Mesenchymal stem cell (in vitro differentiated cells and primary cell): ENCODE measurements around the gene SLC7A10.
A peak's percentile ranks its signal among the peaks of the same experiment; 100 is the strongest.

ENCODE experiments used
- DNase-seq: peaks from one replicate; pipeline ENCODE4 v3.0.0-alpha.2; 2013
- H2AFZ ChIP-seq: one replicate; pipeline ENCODE4 v1.6.1; 2013; ENCODE audit warnings: low read depth, mild to moderate bottlenecking, control low read depth, inconsistent platforms, low read length, moderate library complexity
- H2AK5ac ChIP-seq: 2 replicates; pipeline ENCODE4 v1.6.1; 2013; ENCODE audit warnings: low read length, moderate library complexity, mild to moderate bottlenecking, inconsistent platforms; ENCODE audit not compliant: severe bottlenecking
- H2BK120ac ChIP-seq: one replicate; pipeline ENCODE4 v1.6.1; 2013; ENCODE audit warnings: low read depth, mild to moderate bottlenecking, inconsistent platforms, low read length, moderate library complexity
- H2BK12ac ChIP-seq, 2 experiments: one replicate each; pipeline ENCODE4 v1.6.1; 2013; ENCODE audit warnings: inconsistent platforms in 2 of 2, low read length in 2 of 2, mild to moderate bottlenecking in 2 of 2, moderate library complexity in 2 of 2, control low read depth in 1 of 2
- H2BK15ac ChIP-seq: one replicate; pipeline ENCODE4 v1.6.1; 2013; ENCODE audit warnings: mild to moderate bottlenecking, low read depth, inconsistent platforms; ENCODE audit not compliant: poor library complexity, severe bottlenecking
- H2BK5ac ChIP-seq: 2 replicates; pipeline ENCODE4 v1.6.1; 2013; ENCODE audit warnings: low read depth, mild to moderate bottlenecking, low read length, control low read depth, inconsistent platforms; ENCODE audit not compliant: poor library complexity, severe bottlenecking
- H3K14ac ChIP-seq, 2 experiments: one replicate each; pipeline ENCODE4 v1.6.1; 2013; ENCODE audit warnings: inconsistent platforms in 2 of 2, low read length in 2 of 2, control low read depth in 1 of 2, mild to moderate bottlenecking in 1 of 2, moderate library complexity in 1 of 2
- H3K18ac ChIP-seq, 2 experiments: one replicate each; pipeline ENCODE4 v1.6.1; 2013; ENCODE audit warnings: inconsistent platforms in 2 of 2, low read length in 2 of 2, control low read depth in 1 of 2, low read depth in 1 of 2, mild to moderate bottlenecking in 1 of 2
- H3K23ac ChIP-seq, 2 experiments: one replicate each; pipeline ENCODE4 v1.6.1; 2013; ENCODE audit warnings: inconsistent platforms in 2 of 2, low read length in 2 of 2, mild to moderate bottlenecking in 2 of 2, moderate library complexity in 2 of 2, control low read depth in 1 of 2
- H3K27ac ChIP-seq: 2 replicates; pipeline ENCODE4 v1.5.1; 2013; ENCODE audit warnings: mild to moderate bottlenecking, moderate library complexity, low read length, control low read depth, inconsistent platforms; ENCODE audit not compliant: poor library complexity, severe bottlenecking
- H3K27me3 ChIP-seq, 2 experiments: 2 replicates each; pipeline versions ENCODE4 v1.6.1 to v1.7.0; 2013; ENCODE audit warnings: low read length in 2 of 2, mild to moderate bottlenecking in 2 of 2, moderate library complexity in 2 of 2, control low read depth in 1 of 2, inconsistent platforms in 1 of 2; ENCODE audit not compliant: control insufficient read depth in 1 of 2, insufficient read depth in 1 of 2
- H3K36me3 ChIP-seq, 2 experiments: 2 replicates each; pipeline versions ENCODE4 v1.6.1 to v1.7.0; 2013; ENCODE audit warnings: low read length in 2 of 2, control low read depth in 1 of 2, inconsistent platforms in 1 of 2, low read depth in 1 of 2, mild to moderate bottlenecking in 1 of 2; ENCODE audit not compliant: insufficient read depth in 2 of 2, control insufficient read depth in 1 of 2
- H3K4ac ChIP-seq, 2 experiments: one replicate each; pipeline ENCODE4 v1.6.1; 2013; ENCODE audit warnings: inconsistent platforms in 2 of 2, low read length in 2 of 2, mild to moderate bottlenecking in 2 of 2, moderate library complexity in 2 of 2, control low read depth in 1 of 2, low read depth in 1 of 2
- H3K4me1 ChIP-seq: 2 replicates; pipeline ENCODE4 v1.6.1; 2013; ENCODE audit warnings: low read depth, low read length, control low read depth; ENCODE audit not compliant: control insufficient read depth, insufficient read depth
- H3K4me2 ChIP-seq: 2 replicates; pipeline ENCODE4 v1.6.1; 2013; ENCODE audit warnings: low read length, mild to moderate bottlenecking, inconsistent platforms; ENCODE audit not compliant: poor library complexity, severe bottlenecking
- H3K4me3 ChIP-seq, 2 experiments: 2 replicates each; pipeline versions ENCODE4 v1.5.1 to v1.7.0; 2013; ENCODE audit warnings: low read length in 2 of 2, mild to moderate bottlenecking in 2 of 2, control low read depth in 1 of 2, low read depth in 1 of 2; ENCODE audit not compliant: insufficient read depth in 1 of 2
- H3K79me1 ChIP-seq: replicated peaks from 2 replicates; pipeline ENCODE4 v1.6.1; 2013; ENCODE audit warnings: mild to moderate bottlenecking, control low read depth, low read length, inconsistent platforms; ENCODE audit not compliant: poor library complexity, severe bottlenecking
- H3K9ac ChIP-seq: 2 replicates; pipeline ENCODE4 v1.7.0; 2013; ENCODE audit warnings: mild to moderate bottlenecking, low read length, moderate library complexity
- H3K9me3 ChIP-seq: 2 replicates; pipeline ENCODE4 v1.7.0; 2013; ENCODE audit warnings: mild to moderate bottlenecking, low read length; ENCODE audit not compliant: control insufficient read depth
- H4K8ac ChIP-seq: one replicate; pipeline ENCODE4 v1.6.1; 2013; ENCODE audit warnings: inconsistent platforms, mild to moderate bottlenecking, low read length, moderate library complexity
- H4K91ac ChIP-seq: one replicate; pipeline ENCODE4 v1.6.1; 2013; ENCODE audit warnings: mild to moderate bottlenecking, low read length, inconsistent platforms
- WGBS: methylation state at CpG from one replicate; pipeline ENCODE4 v1.1.7; 2013; ENCODE audit warnings: mixed read lengths; 5-methylcytosine and 5-hydroxymethylcytosine counted together

SLC7A10 gene

DNA sequence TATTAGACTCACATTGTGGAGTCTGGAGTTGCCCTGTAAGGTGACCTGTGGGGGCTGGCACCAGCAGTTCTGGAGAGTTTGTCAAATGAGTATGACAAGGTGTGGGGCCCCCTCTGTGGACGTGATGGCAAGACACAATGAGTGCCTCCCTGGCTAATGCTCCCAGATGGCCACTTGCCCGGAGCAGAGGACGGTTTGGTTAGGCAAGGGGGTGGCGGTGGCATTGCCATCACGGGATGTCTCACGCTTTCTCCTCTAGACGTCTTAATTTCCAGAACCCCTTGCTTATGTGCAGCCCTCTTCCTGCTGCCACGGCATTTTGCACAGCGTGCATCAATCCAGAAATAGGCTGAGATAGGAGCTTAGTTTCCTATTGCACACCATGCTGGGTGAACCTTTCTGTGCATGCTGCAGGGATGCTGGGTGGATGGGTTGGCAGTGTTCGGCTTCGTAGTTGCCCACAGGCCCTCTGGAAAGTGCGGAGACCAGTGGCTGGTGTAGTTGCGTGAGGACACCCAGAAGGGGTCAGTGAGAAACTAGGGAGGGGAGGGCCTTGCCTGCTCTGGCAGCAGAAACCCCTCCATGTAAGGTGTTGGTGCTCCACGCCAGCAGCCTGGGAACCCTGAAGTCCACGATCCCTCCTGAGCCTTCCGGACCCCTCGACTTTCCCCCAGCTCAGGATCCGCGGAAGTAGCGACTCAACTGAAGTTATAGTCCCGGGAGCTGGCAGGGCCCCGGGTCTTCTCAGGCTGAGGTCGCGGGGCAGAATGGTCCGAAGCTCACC, 49.6 kb downstream of the SLC7A10 start:
- Histone ChIP-seq H2AK5ac (no peak overlapping the region), H3K27ac (peak overlapping the region; percentile 39), H4K8ac (peak overlapping the region; percentile 99), H2AFZ (peak overlapping the region; percentile 87), H3K27me3 (peaks cover 0 to 4% of the 10 kb centered on the region in 2 experiments), H3K4me1 (peaks cover 36% of the 10 kb centered on the region), H3K79me1 (peaks cover 11% of the 10 kb centered on the region), H3K4me2 (peak overlapping the region; percentile 67), H3K4me3 (peak overlapping the region; percentile 75 to 92), H3K9ac (peak overlapping the region; percentile 90), H4K91ac (peak overlapping the region; percentile 88), H3K18ac (peak overlapping the region; percentile 84 to 93), H3K14ac (peak overlapping the region in 1 of 2 experiments; percentile 84), H3K36me3 (no peaks in the 10 kb centered on the region), H3K23ac (no peak overlapping the region), H2BK12ac (peak overlapping the region in 1 of 2 experiments; percentile 45), H2BK15ac (no peak overlapping the region), H2BK120ac (peak overlapping the region; percentile 96), H3K9me3 (no peaks in the 10 kb centered on the region), H2BK5ac (peak overlapping the region; percentile 96), H3K4ac (peak overlapping the region; percentile 59 to 77)
- DNase-seq, result peak; percentile 65
- WGBS, result 31% methylated on average over 24 of the region's 25 CpGs

DNA sequence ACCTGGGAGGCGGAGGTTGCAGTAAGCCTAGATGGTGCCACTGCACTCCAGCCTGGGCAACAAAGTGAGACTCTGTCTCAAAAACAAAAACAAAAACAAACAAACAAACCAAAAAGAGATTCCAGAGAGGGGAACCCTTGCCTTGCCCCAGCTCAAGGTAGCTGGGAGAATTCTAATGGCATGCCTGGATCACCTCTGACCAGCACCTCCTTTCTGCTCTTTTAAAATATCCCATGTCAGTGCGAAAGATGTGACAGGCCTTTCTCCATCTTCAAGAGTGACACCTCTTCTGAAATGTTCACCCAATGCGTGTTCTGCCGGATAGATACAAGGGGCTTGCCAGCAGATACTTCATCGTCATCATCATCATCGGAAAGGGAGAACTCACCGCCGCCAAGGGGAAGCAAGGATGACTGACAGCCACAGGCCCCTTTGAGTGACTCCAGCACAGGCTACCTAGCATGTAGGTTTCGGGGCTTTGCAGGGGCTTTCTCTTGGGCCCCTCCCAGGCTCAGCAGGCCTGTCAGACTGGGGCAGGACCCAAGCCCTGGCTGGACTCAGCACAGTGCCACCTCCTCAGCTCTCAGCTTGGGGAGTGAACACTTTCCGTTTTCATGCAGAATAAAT, 50.4 kb downstream of the SLC7A10 start:
- Histone ChIP-seq H2BK15ac (no peak overlapping the region), H2BK120ac (no peak overlapping the region), H3K36me3 (no peaks in the 10 kb centered on the region), H4K8ac (no peak overlapping the region), H3K4me3 (peak overlapping the region in 1 of 2 experiments; percentile 92), H3K4me1 (peaks cover 36% of the 10 kb centered on the region), H4K91ac (no peak overlapping the region), H2BK5ac (no peak overlapping the region), H3K18ac (no peak overlapping the region), H2AK5ac (peak overlapping the region; percentile 10), H3K4me2 (no peak overlapping the region), H3K4ac (no peak overlapping the region), H3K9me3 (no peaks in the 10 kb centered on the region), H3K79me1 (peaks cover 11% of the 10 kb centered on the region), H3K27ac (no peak overlapping the region), H3K14ac (no peak overlapping the region), H2BK12ac (no peak overlapping the region), H2AFZ (no peak overlapping the region), H3K9ac (peak overlapping the region; percentile 90), H3K27me3 (peaks cover 0 to under 1% of the 10 kb centered on the region in 2 experiments), H3K23ac (no peak overlapping the region)
- no peak for DNase-seq
- WGBS, result 95% methylated on average over 10 of the region's 10 CpGs

DNA sequence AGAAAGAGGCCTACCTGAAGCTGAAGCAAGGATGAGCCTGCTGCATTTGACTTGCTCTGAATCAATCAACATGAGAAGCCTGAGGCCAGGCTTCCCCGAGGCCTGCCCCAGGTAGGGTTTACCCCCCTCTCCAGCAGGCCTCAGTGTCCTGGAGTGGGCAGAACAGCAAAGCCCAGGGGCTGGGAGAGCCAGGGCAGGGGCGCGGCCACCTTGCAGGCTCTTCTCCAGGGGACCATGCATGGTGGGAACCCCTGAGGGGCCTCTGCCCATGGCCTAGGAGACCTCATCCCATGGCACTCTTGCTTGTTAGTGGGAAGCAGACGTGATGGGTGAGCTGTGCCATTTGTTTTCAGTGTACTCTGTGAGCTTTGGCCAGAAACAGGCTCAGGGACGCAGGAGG, 51.5 kb downstream of the SLC7A10 start:
- no peak overlapping the region for H2BK5ac ChIP-seq
- no peak overlapping the region for H2BK12ac ChIP-seq
- H3K4ac ChIP-seq, result no peak overlapping the region
- no peak overlapping the region for H3K18ac ChIP-seq
- H3K9me3 ChIP-seq, result no peaks in the 10 kb centered on the region
- no peak overlapping the region for H2BK120ac ChIP-seq
- H3K79me1 ChIP-seq, result peaks cover 11% of the 10 kb centered on the region
- no peak overlapping the region for H3K14ac ChIP-seq
- peaks cover 36% of the 10 kb centered on the region for H3K4me1 ChIP-seq
- no peak overlapping the region for H3K27ac ChIP-seq
- no peak overlapping the region for H3K9ac ChIP-seq
- peak overlapping the region; percentile 43 for H2AK5ac ChIP-seq
- H3K27me3 ChIP-seq, result no peaks in the 10 kb centered on the region
- no peak for DNase-seq
- no peak overlapping the region for H3K4me3 ChIP-seq
- no peak overlapping the region for H4K91ac ChIP-seq
- H3K4me2 ChIP-seq, result no peak overlapping the region
- no peak overlapping the region for H3K23ac ChIP-seq
- H3K36me3 ChIP-seq, result no peaks in the 10 kb centered on the region
- H4K8ac ChIP-seq, result no peak overlapping the region
- 94% methylated on average over 5 of the region's 5 CpGs for WGBS
- no peak overlapping the region for H2BK15ac ChIP-seq
- H2AFZ ChIP-seq, result no peak overlapping the region

DNA sequence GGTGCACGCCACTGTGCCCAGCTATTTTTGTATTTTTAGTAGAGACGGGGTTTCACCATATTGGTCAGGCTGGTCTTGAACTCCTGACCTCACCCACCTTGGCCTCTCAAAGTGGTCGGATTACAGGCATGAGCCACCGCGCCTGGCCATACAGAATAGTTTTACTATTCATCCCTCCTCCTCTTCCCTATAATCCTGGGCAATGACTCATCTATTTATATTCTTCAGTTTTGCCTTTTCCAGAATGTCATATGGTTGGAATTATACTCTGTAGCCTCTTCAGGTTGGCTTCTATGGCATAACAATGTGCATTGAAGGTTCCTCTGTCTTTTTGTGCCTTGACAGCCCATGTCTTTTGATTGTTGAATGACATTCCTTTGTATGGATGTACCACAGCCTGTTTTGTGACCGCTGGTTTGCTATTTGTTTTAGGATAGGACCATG, 53.7 kb downstream of the SLC7A10 start:
- no peak overlapping the region for H3K4me3 ChIP-seq
- H3K9ac ChIP-seq, result no peak overlapping the region
- DNase-seq, result peak; percentile 48
- H3K36me3 ChIP-seq, result no peaks in the 10 kb centered on the region
- no peak overlapping the region for H2AFZ ChIP-seq
- no peak overlapping the region for H3K4me2 ChIP-seq
- H2BK5ac ChIP-seq, result no peak overlapping the region
- H3K14ac ChIP-seq, result no peak overlapping the region
- no peaks in the 10 kb centered on the region for H3K27me3 ChIP-seq
- WGBS, result 68% methylated on average over 6 of the region's 6 CpGs
- H2BK120ac ChIP-seq, result no peak overlapping the region
- no peak overlapping the region for H2AK5ac ChIP-seq
- H3K18ac ChIP-seq, result no peak overlapping the region
- H4K91ac ChIP-seq, result no peak overlapping the region
- H2BK15ac ChIP-seq, result no peak overlapping the region
- H3K4me1 ChIP-seq, result peaks cover 29% of the 10 kb centered on the region
- H3K27ac ChIP-seq, result peak overlapping the region; percentile 46
- H4K8ac ChIP-seq, result no peak overlapping the region
- peaks cover 11% of the 10 kb centered on the region for H3K79me1 ChIP-seq
- no peak overlapping the region for H3K4ac ChIP-seq
- H3K9me3 ChIP-seq, result no peaks in the 10 kb centered on the region
- no peak overlapping the region for H3K23ac ChIP-seq
- no peak overlapping the region for H2BK12ac ChIP-seq
